GM10266 (cell line): ENCODE data around the gene HNRNPA0.

Experiments used
- DNase-seq: peaks from one replicate; pipeline ENCODE4 v3.0.0; 2012; ENCODE audit errors: extremely low spot score
- CTCF ChIP-seq: IDR thresholded peaks from 2 replicates; pipeline ENCODE4 v1.5.1; 2012; ENCODE audit warnings: mild to moderate bottlenecking, low read depth; ENCODE audit not compliant: control insufficient read depth, insufficient read depth; ENCODE audit errors: missing control alignments

HNRNPA0 gene

GRCh38 chr5:137754188-137754960 lies at the start of gene HNRNPA0:
HNRNPA0 (minus strand) TSS chr5:137754363; CDS start chr5:137754066, 297 bp downstream.
- peak; percentile 96 for DNase-seq
- TF ChIP-seq CTCF, result no peak

GRCh38 chr5:137802282-137803210 lies 48.4 kb upstream of the HNRNPA0 start:
- no peak for TF ChIP-seq CTCF
- DNase-seq, result no peak

DNA sequence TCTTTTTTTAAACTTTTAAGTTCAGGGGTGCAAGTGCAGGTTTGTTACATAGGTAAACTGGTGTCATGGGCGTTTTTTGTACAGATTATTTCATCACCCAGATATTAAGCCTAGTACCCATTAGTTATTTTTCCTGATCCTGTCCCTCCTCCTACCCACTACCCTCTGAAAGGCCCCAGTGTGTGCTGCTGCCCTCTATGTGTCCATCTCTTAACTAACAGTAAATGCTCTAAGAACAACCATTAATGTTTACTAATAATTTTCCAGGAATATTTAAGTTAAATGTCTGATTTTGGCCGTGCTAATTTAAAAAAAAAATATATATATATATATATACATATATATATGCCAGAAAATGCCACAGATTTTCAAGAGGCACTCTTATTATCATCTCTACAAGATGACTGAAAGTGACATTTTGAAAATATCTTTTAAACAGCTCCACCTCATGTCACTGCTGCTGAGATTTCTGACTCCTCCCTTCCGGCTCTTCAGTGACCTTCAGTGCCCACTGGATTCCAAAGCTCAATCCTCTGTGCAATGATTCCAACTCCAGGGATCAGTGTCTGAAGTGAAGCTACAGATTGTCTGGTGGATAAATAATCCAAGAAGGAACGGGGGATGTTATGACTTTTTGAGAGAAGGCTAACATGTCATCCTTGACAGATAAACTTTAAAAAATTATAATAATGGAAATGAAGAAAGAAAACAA lies 46.7 kb upstream of the HNRNPA0 start:
- no peak for DNase-seq
- no peak for TF ChIP-seq CTCF

DNA sequence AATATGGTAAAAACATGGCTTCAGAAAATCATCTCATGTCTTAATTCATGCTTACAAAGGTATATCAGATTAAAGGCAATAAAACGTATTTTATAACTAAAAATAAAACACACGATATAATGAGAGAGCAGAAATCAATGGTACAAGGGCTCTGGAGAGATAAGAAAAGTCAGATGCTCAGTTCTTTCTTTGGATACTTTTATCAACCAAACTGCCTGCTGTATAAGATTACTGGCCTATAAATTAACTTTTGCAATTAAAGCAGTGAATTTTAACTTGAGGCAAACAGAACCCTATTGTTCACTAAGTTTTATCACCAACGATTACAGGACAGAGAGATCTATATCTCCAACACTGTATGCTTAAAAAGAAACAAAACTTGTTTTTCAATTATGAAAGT lies 42.1 kb upstream of the HNRNPA0 start:
- no peak for DNase-seq
- TF ChIP-seq CTCF, result no peak

DNA sequence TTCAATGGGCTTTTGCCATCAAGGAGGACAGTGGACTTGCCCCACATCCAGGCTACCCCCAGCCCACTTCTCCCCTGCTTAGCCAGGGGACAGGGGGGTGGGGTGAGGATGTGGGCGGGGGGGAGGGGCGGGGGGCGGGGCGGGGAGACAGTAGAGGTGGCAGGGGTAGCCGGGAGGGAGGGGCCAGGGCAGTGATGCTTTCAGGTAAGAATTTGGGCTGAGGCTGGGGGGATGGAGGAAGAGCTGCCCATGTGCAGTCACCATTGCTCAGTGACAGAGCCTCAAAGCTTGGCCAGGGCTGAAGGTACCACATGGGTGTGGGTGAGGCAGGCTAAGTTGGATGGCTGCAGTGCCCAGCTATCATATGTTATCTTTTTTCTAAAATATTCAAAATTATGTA lies 40.7 kb upstream of the HNRNPA0 start:
- no peak for TF ChIP-seq CTCF
- no peak for DNase-seq

DNA sequence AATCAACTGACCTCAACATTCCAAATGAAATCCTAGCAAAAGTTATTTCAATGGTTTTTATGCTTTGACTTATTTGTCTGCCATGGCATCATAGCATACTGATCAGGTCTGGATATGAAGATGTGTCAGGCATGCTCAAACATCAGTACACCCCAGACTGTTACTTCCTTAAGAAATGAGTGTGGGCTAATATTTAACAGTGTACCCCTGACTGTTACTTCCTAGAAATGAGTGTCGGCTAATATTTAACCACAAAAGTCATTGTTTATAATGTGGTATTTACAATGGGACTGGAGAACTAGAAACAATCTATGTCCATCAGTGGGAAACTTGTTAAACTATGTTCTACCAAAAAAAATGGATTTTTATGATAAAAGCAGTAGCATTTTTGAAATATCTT lies 38.1 kb upstream of the HNRNPA0 start:
- DNase-seq, result no peak
- no peak for TF ChIP-seq CTCF
